Esophagus muscularis mucosa (tissue), 4 donors: ENCODE data around the gene BCL3. TPM values are rescaled to one million over a fixed set of nuclear protein-coding genes. Genes with fewer than 3 reads are reported as not detected.

ENCODE experiments used
- DNase-seq: peaks from one replicate; pipeline ENCODE4 v3.0.0-alpha.2; 2017; ENCODE audit errors: extremely low spot score
- H3K27ac ChIP-seq, 4 donors: fragments of 200-600 bp; sonication (generic); replicated peaks in 1 of 4; 1 replicate in 3 of 4; 2 replicates in 1 of 4; pipeline ENCODE4 v1.5.1; 2016 to 2019; ENCODE audit warnings: mild to moderate bottlenecking in 1 of 4
- H3K27me3 ChIP-seq, 4 donors: fragments of 200-600 bp; sonication (generic); one replicate each; pipeline versions ENCODE4 v1.5.1 to v1.6.0; 2016 to 2019
- H3K36me3 ChIP-seq, 4 donors: fragments of 200-600 bp; sonication (generic); one replicate each; pipeline ENCODE4 v1.5.1; 2016 to 2019
- H3K4me1 ChIP-seq, 4 donors: fragments of 200-600 bp; sonication (generic); one replicate each; pipeline ENCODE4 v1.5.1; 2016 to 2019
- H3K4me3 ChIP-seq, 4 donors: fragments of 200-600 bp; sonication (generic); 1 replicate in 2 of 4; 2 replicates in 2 of 4; pipeline ENCODE4 v1.5.1; 2016 to 2019; ENCODE audit warnings: mild to moderate bottlenecking in 4 of 4, moderate library complexity in 1 of 4
- H3K9me3 ChIP-seq, 4 donors: fragments of 200-600 bp; sonication (generic); 1 replicate in 3 of 4; 2 replicates in 1 of 4; pipeline ENCODE4 v1.5.1; 2016 to 2019
- CTCF ChIP-seq, 3 experiments: fragments of 200-600 bp in 2 of 3; fragments of 450-650 bp in 1 of 3; sonication (generic) in 2 of 3; IDR thresholded peaks; one replicate each; pipeline ENCODE4 v1.5.1; 2017 to 2019; ENCODE audit warnings: antibody characterized with exemption in 3 of 3, mild to moderate bottlenecking in 2 of 3, moderate library complexity in 1 of 3
- EP300 ChIP-seq: sonication (generic); formaldehyde crosslinking; IDR thresholded peaks from one replicate; pipeline ENCODE4 v1.6.1; 2017; ENCODE audit warnings: antibody characterized with exemption
- POLR2A ChIP-seq: fragments of 450-650 bp; IDR thresholded peaks from one replicate; pipeline ENCODE4 v1.6.1; 2017; ENCODE audit warnings: antibody characterized with exemption, moderate library complexity, mild to moderate bottlenecking, low read depth
- POLR2AphosphoS5 ChIP-seq, 2 donors: sonication (generic); formaldehyde crosslinking; IDR thresholded peaks; one replicate each; pipeline ENCODE4 v1.6.1; 2017; ENCODE audit warnings: antibody characterized with exemption in 2 of 2
- WGBS: methylation state at CpG from one replicate; pipeline ENCODE4 v1.1.5; 2018; 5-methylcytosine and 5-hydroxymethylcytosine counted together
- intact Hi-C: fragments of 100-400 bp; cut with DNase I; formaldehyde crosslinking; loops from one replicate; pipeline ENCODE4 v1.15.1; 2023
- total RNA-seq, 4 donors: library from RNA; depleted of rRNA; stranded (reverse); fragments of >200 nt; gene quantifications; one replicate each; pipeline versions ENCODE4 v1.1.0 to v1.2.1, GENCODE V29; 2016

The BCL3 gene
- total RNA-seq, 4 donors from 2014 or later: 10.0 to 147 (median 20.2) TPM

DNA sequence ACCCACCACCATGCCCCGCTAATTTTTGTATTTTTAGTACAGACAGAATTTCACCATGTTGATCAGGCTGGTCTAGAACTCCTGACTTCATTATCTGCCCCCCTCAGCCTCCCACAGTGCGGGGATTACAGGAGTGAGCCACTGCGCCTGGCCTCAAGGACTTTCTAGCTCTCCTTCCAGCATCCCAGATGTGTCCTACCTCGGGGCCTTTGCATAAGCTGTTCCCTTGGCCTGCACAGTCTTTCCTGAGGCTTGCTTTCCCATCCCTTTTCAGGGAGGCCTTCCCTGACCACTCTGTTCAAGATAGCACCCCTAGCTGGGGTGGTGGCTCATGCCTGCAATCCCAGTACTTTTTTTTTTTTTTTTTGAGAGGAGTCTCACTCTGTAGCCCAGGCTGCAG lies 46.1 kb downstream of the BCL3 start:
- Histone ChIP-seq H3K4me1 (peaks cover 13 to 14% (median 14%) of the 10 kb centered on the region in 4 donors), H3K9me3 (no peaks in the 10 kb centered on the region), H3K4me3 (no peak overlapping the region), H3K27ac (no peak overlapping the region), H3K27me3 (no peaks in the 10 kb centered on the region), H3K36me3 (no peaks in the 10 kb centered on the region)
- WGBS: 92% methylated on average over 4 of the region's 4 CpGs
- DNase-seq: no peak
- TF ChIP-seq EP300: no peak
- no peak for TF ChIP-seq CTCF (IDR thresholded peaks at IDR 0.05)
- no peak for TF ChIP-seq POLR2AphosphoS5 (IDR thresholded peaks at IDR 0.05)
- TF ChIP-seq POLR2A: no peak
- intact Hi-C loops: no loop called here

- intact Hi-C loops: no loop called here
- H3K36me3 ChIP-seq: no peaks in the 10 kb centered on the region
- no peak for DNase-seq
- TF ChIP-seq POLR2AphosphoS5 (IDR thresholded peaks at IDR 0.05) (no peak), EP300 (no peak), POLR2A (no peak), CTCF (IDR thresholded peaks at IDR 0.05) (no peak)
- 91% methylated on average over 13 of the region's 13 CpGs for WGBS
- no peaks in the 10 kb centered on the region for H3K27me3 ChIP-seq
- no peak overlapping the region for H3K4me3 ChIP-seq
- H3K4me1 ChIP-seq: peaks cover 13 to 20% (median 17%) of the 10 kb centered on the region in 4 donors
- H3K27ac ChIP-seq: no peak overlapping the region
- no peaks in the 10 kb centered on the region for H3K9me3 ChIP-seq
These were observed 47.0 kb downstream of the BCL3 start for GRCh38 chr19:44795398-44795987.

DNA sequence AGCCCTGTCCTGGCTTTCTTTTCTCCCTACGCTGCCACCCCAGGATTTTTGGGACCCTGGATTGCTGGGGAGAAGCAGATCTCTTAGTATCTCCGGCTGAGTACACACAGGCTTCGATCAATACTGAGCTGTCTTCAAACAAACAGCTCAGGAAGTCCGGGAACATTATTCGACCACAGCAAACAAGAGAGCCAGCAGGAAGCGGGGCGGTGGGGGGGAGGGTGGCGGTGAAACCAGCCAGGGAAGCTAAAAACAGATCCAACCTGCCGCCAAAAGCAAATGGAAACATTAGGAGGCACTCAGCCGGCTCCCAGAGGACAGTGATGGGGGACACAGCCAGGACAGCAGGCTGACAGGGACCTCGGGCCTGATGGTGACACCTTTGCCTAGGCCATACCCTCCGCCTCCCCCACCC lies 48.2 kb downstream of the BCL3 start:
- no peak for TF ChIP-seq POLR2A
- TF ChIP-seq CTCF (IDR thresholded peaks at IDR 0.05): no peak
- no peak for TF ChIP-seq EP300
- no peak for TF ChIP-seq POLR2AphosphoS5 (IDR thresholded peaks at IDR 0.05)
- Histone ChIP-seq H3K4me3 (no peak overlapping the region), H3K4me1 (peaks cover 13 to 23% (median 18%) of the 10 kb centered on the region in 4 donors), H3K9me3 (no peaks in the 10 kb centered on the region), H3K27me3 (no peaks in the 10 kb centered on the region), H3K36me3 (no peaks in the 10 kb centered on the region), H3K27ac (peak overlapping the region; percentile 35 to 62 (median 46))
- 28% methylated on average over 12 of the region's 12 CpGs for WGBS
- intact Hi-C loops: no loop called here
- no peak for DNase-seq

GRCh38 chr19:44799627-44800346 lies 51.3 kb downstream of the BCL3 start:
- TF ChIP-seq CTCF (IDR thresholded peaks at IDR 0.05) (no peak), POLR2AphosphoS5 (IDR thresholded peaks at IDR 0.05) (no peak), EP300 (no peak), POLR2A (no peak)
- Histone ChIP-seq H3K4me1 (peaks cover 13 to 23% (median 18%) of the 10 kb centered on the region in 4 donors), H3K4me3 (no peak overlapping the region), H3K27ac (no peak overlapping the region), H3K27me3 (no peaks in the 10 kb centered on the region), H3K9me3 (no peaks in the 10 kb centered on the region), H3K36me3 (no peaks in the 10 kb centered on the region)
- intact Hi-C loops: loop anchor here (1.0 kb wide), 1 partner anchor 45 kb away; no protein-coding TSS in a partner anchor
- 70% methylated on average over 9 of the region's 10 CpGs for WGBS
- no peak for DNase-seq
